GM19468 (cell line): ENCODE measurements around the gene CLEC16A.

Source experiments
- ATAC-seq: cut with Tn5 transposase; IDR thresholded peaks from one replicate; pipeline ENCODE4 v1.9.1; 2021; ENCODE audit warnings: mild to moderate bottlenecking, moderate library complexity, moderate number of reproducible peaks; ENCODE audit not compliant: unreplicated experiment; ENCODE audit errors: extremely low read depth

The CLEC16A gene

GRCh38 chr16:11127610-11128195 lies 183.3 kb downstream of the CLEC16A start:
- ATAC-seq: no peak

GRCh38 chr16:11128211-11129141 lies 184.1 kb downstream of the CLEC16A start:
- ATAC-seq: no peak

GRCh38 chr16:11129378-11129781 lies 185.0 kb downstream of the CLEC16A start:
- ATAC-seq: no peak

GRCh38 chr16:11130978-11131665 lies 186.8 kb downstream of the CLEC16A start:
- ATAC-seq: no peak

GRCh38 chr16:11131706-11132105 lies 187.3 kb downstream of the CLEC16A start:
- ATAC-seq: no peak

GRCh38 chr16:11133344-11133943 lies 189.1 kb downstream of the CLEC16A start:
- ATAC-seq: no peak

GRCh38 chr16:11134722-11135463 lies 190.5 kb downstream of the CLEC16A start:
- no peak for ATAC-seq

- ATAC-seq: no peak
These were observed 191.2 kb downstream of the CLEC16A start for GRCh38 chr16:11135464-11135973.

GRCh38 chr16:11136600-11136999 lies 192.2 kb downstream of the CLEC16A start:
- ATAC-seq: no peak

- ATAC-seq: no peak
These were observed 193.8 kb downstream of the CLEC16A start for GRCh38 chr16:11138022-11138768.

GRCh38 chr16:11138769-11139325 lies 194.5 kb downstream of the CLEC16A start:
- ATAC-seq: no peak

- no peak for ATAC-seq
These were observed 195.1 kb downstream of the CLEC16A start for GRCh38 chr16:11139326-11140097.

- ATAC-seq: no peak
These were observed 195.7 kb downstream of the CLEC16A start for GRCh38 chr16:11140098-11140375.

- no peak for ATAC-seq
These were observed 196.1 kb downstream of the CLEC16A start for GRCh38 chr16:11140466-11140865.

- no peak for ATAC-seq
These were observed 196.5 kb downstream of the CLEC16A start for GRCh38 chr16:11140867-11141266.

- ATAC-seq: no peak
These were observed 197.3 kb downstream of the CLEC16A start for GRCh38 chr16:11141409-11142260.

GRCh38 chr16:11142261-11142630 lies 197.9 kb downstream of the CLEC16A start:
- ATAC-seq: no peak
